Sciatic nerve (tissue), 2 donors: ENCODE data around the gene URB2. TPM values are rescaled to one million over a fixed set of nuclear protein-coding genes. Genes with fewer than 3 reads are reported as not detected.

Experiments used
- ATAC-seq: fragments of 200-7000 bp; cut with Tn5 transposase; one replicate; pipeline ENCODE4 v1.9.1; 2020; ENCODE audit warnings: mild to moderate bottlenecking, moderate library complexity
- DNase-seq: peaks from one replicate; pipeline ENCODE4 v3.0.0-alpha.2; 2020; ENCODE audit warnings: low spot score
- intact Hi-C: fragments of 100-400 bp; cut with DNase I; formaldehyde crosslinking; loops from one replicate; pipeline ENCODE4 v1.14.2; 2022
- total RNA-seq: library from RNA; stranded (reverse); fragmentation: NEBNext Ultra II Directional; extraction: Animal tissue kit (Norgen Biotek cat#: 25700); gene quantifications from one replicate; pipeline ENCODE4 v1.2.1, GENCODE V29; 2021
- donor health status: DM: no; HTN: no; CAD: no.
- donor health status: DM: no; HTN: no; CAD: no.

The URB2 gene
- total RNA-seq, 1 donor from 2014 or later: 8.2 TPM

GRCh38 chr1:229637746-229638145 lies 11.7 kb downstream of the URB2 start:
- no peak for ATAC-seq
- intact Hi-C loops: no loop called here
- no peak for DNase-seq

GRCh38 chr1:229640455-229640854 lies 14.4 kb downstream of the URB2 start:
- ATAC-seq (no peak), DNase-seq (no peak)
- intact Hi-C loops: no loop called here

DNA sequence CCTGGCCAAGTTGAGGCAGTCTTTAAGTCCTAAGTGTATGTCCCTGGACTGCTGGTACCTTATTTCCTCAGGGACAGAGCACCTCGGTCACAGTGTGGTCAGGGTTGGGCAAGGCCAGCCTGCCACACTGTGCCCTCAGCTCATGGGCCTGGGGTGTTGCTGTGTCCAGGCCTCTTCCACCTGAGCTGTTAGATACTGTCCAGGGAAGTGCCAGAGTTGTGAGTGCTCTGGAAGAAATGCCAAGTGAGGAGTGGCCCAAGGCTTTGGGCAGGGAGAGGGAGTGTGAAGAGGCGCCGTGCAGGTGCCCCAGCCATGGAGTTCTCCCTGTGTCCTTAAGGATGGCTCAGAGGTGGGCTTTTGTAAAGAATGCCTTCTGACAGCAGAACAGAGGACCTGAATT lies 15.3 kb downstream of the URB2 start:
- intact Hi-C loops: no loop called here
- DNase-seq (no peak), ATAC-seq (no peak)

DNA sequence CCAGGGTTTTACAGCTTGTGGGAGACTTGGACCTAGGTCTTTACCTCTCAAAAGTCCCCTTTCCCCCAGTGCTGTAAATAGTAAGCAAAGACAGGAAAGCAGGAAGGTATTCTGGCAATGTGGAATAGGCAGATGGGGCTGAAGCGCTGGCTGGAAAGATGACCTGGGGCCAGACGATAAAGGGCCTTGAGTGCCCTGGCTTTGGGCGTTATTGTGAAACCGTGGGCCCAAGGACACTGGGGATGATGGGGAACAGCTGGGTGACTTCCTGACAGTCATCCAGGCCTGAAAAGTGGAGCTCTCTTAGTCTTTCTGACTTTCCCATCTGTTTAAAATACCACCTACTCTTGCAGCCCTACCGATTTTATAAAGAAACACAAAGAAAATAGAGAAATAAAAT lies 16.3 kb downstream of the URB2 start:
- intact Hi-C loops: no loop called here
- DNase-seq: no peak
- ATAC-seq: no peak

GRCh38 chr1:229642970-229643369 lies 16.9 kb downstream of the URB2 start:
- intact Hi-C loops: no loop called here
- no peak for ATAC-seq
- no peak for DNase-seq

DNA sequence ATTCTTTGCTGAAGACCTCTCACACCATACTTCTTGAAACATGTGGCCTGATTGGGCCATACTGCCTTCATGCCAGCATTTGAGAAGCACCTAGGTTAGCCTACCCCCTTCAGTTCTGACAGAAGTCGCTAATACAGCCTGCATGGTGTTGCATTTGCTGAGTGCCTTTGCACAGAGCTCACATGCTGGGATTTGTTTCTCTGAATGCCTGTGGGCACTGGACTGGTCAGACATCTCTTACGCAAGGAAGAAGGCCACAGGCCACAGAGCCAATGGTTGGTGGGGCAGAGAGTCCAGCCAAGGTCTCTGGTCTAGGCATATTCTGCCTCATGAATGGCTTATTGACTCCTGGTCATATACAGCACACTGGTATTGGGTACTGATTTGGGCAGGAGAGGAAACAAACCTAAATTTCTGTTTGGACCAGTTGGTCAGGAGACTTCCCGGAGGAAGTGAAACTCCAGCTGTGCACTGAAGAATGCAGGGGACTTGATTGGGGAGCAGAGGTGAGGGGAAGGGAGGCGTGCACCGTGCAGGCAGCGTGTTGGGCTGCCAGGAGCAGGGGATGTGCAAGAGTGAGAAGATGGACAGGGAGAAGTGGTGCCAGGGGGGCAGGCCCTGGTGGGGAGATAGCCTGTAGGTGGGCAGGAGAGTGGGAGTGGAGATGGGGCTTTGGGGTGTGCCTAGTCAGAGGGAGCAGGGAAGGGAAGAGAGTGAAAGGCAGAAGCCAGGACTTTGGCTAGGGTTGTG lies 18.1 kb downstream of the URB2 start:
- intact Hi-C loops: no loop called here
- ATAC-seq (peak; percentile 40), DNase-seq (no peak)

GRCh38 chr1:229645324-229645993 lies 19.4 kb downstream of the URB2 start:
- ATAC-seq (peak; percentile 58), DNase-seq (no peak)
- intact Hi-C loops: no loop called here

- intact Hi-C loops: no loop called here
- no peak for DNase-seq
- ATAC-seq: no peak
Measured at GRCh38 chr1:229648406-229648805, 22.4 kb downstream of the URB2 start.

- no peak for ATAC-seq
- intact Hi-C loops: no loop called here
- DNase-seq: no peak
Measured at GRCh38 chr1:229650045-229650444, 24.0 kb downstream of the URB2 start.

GRCh38 chr1:229651546-229651945 lies 25.5 kb downstream of the URB2 start:
- DNase-seq (no peak), ATAC-seq (no peak)
- intact Hi-C loops: no loop called here

GRCh38 chr1:229653420-229653819 lies 27.4 kb downstream of the URB2 start:
- intact Hi-C loops: no loop called here
- DNase-seq: no peak
- no peak for ATAC-seq

DNA sequence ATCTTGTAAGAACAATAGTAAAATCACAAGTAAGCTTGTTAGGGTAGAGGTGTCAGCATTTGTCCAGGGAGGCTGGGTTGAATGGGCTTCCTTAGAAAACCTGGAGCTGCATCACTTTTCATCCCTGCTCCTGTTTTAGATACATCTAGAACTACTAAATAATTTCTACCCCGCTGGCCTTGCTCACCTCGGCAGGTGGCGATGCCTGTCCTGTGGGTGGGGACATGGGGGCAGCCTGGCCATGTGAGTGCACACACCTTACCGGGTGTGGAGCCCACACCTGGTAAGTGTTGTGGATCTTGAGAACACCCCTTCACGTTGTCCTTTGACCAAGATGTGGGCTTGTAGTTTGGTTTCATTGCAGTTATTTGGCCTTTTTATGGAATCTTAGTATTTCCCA lies 29.7 kb downstream of the URB2 start:
- intact Hi-C loops: no loop called here
- DNase-seq: no peak

DNA sequence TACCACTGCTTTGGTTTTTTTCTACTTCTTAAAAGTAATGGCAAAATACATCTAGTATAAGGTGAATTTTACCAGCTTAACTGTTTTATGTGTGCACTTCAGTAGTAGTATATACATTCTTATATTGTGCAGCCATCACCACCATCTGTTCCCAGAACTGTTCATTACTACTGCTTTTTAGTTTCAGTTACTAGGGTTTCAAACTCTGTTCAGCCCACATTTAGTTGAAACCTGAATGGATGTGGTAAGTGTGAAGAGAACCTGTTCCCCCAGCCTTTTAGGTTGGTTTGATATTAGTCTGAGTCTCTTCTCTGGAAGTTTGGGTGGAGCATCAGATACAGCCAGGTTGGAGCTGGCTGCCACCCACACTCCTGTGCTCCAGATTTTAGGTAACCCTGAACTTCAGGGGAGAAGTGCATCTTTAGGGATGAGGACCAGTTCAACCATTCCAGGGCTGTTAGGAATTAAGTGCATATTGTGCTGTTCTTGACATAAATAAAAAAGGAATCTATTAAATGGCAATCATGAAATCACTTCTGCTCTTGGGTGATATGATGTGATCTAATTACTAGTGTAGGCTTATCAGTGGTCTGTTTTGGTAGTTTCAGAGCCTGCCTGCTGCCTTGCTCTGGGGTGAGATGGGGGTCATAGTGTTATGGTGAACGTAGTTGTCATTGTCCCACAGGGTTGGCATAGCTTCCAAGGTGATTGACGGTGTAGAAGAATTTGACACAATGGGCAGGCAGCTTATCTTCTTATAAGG lies 32.1 kb downstream of the URB2 start:
- intact Hi-C loops: no loop called here
- ATAC-seq (no peak), DNase-seq (no peak)

More for the DNA sequence above, 29.7 kb downstream of the URB2 start:
- ATAC-seq: no peak

DNA sequence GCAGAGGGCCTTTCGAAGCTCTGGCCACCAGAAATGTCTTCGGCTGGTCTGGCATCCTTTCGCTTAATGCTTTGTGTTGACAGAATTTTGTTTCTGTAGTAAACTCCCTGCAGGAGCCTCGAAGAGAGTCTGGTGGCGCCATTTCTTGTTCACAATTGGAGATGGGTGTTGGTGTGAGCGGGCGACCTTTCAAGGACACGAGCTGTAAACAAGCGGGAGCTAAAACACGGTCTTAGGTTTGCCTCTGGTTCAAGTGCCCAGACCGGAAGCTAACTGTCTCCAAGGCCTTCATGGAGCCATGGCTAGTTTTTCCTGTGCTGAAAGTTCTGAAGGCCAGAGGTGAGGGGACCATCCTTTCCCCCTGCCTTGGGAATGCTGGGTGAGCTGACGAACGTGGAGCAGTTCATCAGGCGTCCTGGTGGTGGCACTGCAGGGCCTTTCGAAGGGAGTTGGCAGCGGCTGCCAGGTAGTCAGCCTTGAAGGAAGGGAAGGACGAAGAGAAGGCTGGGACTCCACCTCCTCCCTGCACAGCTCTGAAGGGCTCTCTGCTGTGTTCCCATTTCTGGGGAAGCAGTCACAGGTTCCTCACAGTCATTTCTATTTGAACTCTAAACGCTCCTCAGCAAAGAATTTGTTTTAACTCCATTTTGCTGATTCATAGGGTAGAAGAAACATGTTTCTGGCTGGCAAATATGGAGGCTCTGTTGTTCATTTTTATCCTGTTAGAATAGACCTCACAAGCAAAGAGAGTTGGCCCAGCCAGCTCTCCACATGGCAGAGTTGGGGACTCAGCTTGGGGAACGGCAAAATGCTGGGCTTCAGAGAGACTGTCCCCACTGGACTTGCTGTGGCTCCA lies 35.2 kb downstream of the URB2 start:
- DNase-seq: peak; percentile 90
- peak; percentile 94 for ATAC-seq
- intact Hi-C loops: no loop called here

GRCh38 chr1:229661897-229662296 lies 35.9 kb downstream of the URB2 start:
- ATAC-seq (no peak), DNase-seq (no peak)
- intact Hi-C loops: no loop called here

GRCh38 chr1:229664133-229664689 lies 38.2 kb downstream of the URB2 start:
- ATAC-seq: no peak
- intact Hi-C loops: loop anchor here (1.0 kb wide), 1 partner anchor 646 kb away; no protein-coding TSS in a partner anchor
- no peak for DNase-seq

DNA sequence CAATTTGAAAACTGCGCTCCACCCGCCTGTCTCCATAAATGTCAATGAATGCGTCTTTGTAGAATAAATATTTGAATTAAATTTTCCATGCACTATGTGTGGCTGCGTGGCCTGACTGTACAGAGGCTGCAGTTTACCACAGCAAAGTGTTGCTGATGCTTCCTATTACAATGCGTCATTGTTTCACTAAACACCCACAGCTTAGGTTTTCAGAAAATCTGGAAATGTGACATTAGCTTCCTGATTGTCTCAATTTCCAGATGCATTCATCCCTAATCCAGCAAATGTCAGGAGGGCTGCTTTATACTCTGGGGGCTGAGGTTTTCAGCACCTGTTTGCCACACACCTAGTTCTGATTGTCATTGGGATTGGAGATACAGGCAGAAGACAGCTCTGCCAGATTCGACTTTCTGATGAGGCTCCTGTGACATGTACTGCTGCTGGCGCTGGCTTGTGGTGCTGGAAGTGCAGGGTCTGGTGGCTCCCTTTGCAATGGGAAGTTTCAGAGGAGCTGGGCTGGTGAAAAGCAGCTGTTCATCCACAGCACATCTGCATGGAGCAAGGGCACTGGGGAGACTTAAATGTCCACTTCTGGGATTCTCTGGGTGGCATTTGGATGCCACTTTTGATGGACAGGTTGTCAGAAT lies 40.0 kb downstream of the URB2 start:
- ATAC-seq (peak; percentile 69), DNase-seq (no peak)
- intact Hi-C loops: no loop called here

DNA sequence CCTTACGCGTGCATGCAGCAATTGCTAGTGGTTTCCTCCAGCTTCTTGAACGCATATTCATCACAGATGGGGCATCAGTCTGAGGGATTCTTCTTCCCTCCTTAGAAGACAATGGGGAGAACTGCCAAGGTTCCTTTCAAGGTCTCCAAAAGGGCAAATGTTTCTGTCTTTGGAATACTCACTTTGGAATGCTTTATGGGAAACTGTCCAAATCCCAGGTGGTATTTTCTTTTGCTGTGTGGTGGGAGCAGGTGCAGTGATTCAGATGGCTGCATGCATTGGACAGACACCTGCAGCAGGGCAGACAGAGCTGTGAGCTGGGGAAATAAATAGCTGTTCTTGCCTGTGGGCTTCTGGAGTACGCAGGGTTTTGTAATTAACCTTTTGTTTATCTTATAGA lies 40.5 kb downstream of the URB2 start:
- intact Hi-C loops: no loop called here
- DNase-seq (no peak), ATAC-seq (no peak)
